Body of pancreas (tissue), 4 donors: ENCODE data around the gene DYNC2H1. TPM values are rescaled to one million over a fixed set of nuclear protein-coding genes. Genes with fewer than 3 reads are reported as not detected.
A peak's percentile ranks its signal among the peaks of the same experiment; 100 is the strongest.

Experiments
- ATAC-seq: fragments of 150-250 bp; one replicate; pipeline ENCODE4 v1.9.1; 2016
- DNase-seq, 4 donors: peaks; one replicate each; pipeline ENCODE4 v3.0.0-alpha.2; 2019
- H3K27ac ChIP-seq, 4 donors: fragments of 200-600 bp; sonication (generic); 1 replicate in 3 of 4; 2 replicates in 1 of 4; pipeline versions ENCODE4 v1.5.1 to v1.6.1; 2016 to 2019; ENCODE audit warnings: mild to moderate bottlenecking in 1 of 4, mixed read lengths in 1 of 4, moderate library complexity in 1 of 4
- H3K27me3 ChIP-seq, 2 donors: fragments of 200-600 bp; sonication (generic); one replicate each; pipeline ENCODE4 v1.6.0; 2016; ENCODE audit warnings: mild to moderate bottlenecking in 1 of 2
- H3K36me3 ChIP-seq, 2 donors: fragments of 200-600 bp; sonication (generic); replicated peaks in 1 of 2; 2 replicates each; pipeline ENCODE4 v1.5.1; 2016; ENCODE audit warnings: low read depth in 2 of 2; ENCODE audit not compliant: insufficient read depth in 1 of 2
- H3K4me1 ChIP-seq: fragments of 200-600 bp; sonication (generic); one replicate; pipeline ENCODE4 v1.6.0; 2016
- H3K4me3 ChIP-seq, 2 donors: fragments of 200-600 bp; sonication (generic); 1 replicate in 1 of 2; 2 replicates in 1 of 2; pipeline ENCODE4 v1.5.1; 2016 to 2019
- H3K9me3 ChIP-seq, 3 donors: fragments of 200-600 bp; sonication (generic); 1 replicate in 2 of 3; 2 replicates in 1 of 3; pipeline ENCODE4 v1.5.1; 2016
- CTCF ChIP-seq, 7 experiments: fragments of 450-650 bp in 4 of 7; fragments of 200-600 bp in 3 of 7; sonication (generic) in 3 of 7; IDR thresholded peaks; one replicate each; pipeline ENCODE4 v1.5.1; 2016 to 2019; ENCODE audit warnings: antibody characterized with exemption in 7 of 7
- POLR2A ChIP-seq, 3 donors: fragments of 450-650 bp; IDR thresholded peaks; one replicate each; pipeline ENCODE4 v1.6.1; 2016; ENCODE audit warnings: antibody characterized with exemption in 3 of 3, mild to moderate bottlenecking in 2 of 3
- WGBS, 2 donors: methylation state at CpG; one replicate each; pipeline ENCODE4 v1.1.5; 2017; 5-methylcytosine and 5-hydroxymethylcytosine counted together
- intact Hi-C: fragments of 100-400 bp; cut with DNase I; formaldehyde crosslinking; loops from one replicate; pipeline ENCODE4 v1.15.1; 2023
- total RNA-seq, 2 donors: library from RNA; depleted of rRNA; stranded (reverse); fragments of >200 nt; gene quantifications; one replicate each; pipeline ENCODE4 v1.1.0, GENCODE V29; 2016

DYNC2H1 gene
- total RNA-seq, 2 donors from 2014 or later = 12.2 to 19.5 TPM

GRCh38 chr11:103175461-103176129, 66.4 kb downstream of the DYNC2H1 start:
- Histone ChIP-seq H3K36me3 (peaks cover 0 to 2% of the 10 kb centered on the region in 2 donors), H3K9me3 (no peaks in the 10 kb centered on the region), H3K27me3 (no peaks in the 10 kb centered on the region), H3K4me3 (no peak overlapping the region), H3K4me1 (no peaks in the 10 kb centered on the region), H3K27ac (no peak overlapping the region)
- intact Hi-C loops = no loop called here
- DNase-seq = no peak
- TF ChIP-seq CTCF (IDR thresholded peaks at IDR 0.05) = no peak
- no peak for TF ChIP-seq POLR2A (IDR thresholded peaks at IDR 0.05)
- ATAC-seq = peak; percentile 27
- WGBS, 2 donors = 31 to 51% methylated on average over 2 of the region's 2 CpGs

- intact Hi-C loops = no loop called here
- DNase-seq = no peak
- Histone ChIP-seq H3K4me1 (no peaks in the 10 kb centered on the region), H3K9me3 (no peaks in the 10 kb centered on the region), H3K27ac (no peak overlapping the region), H3K4me3 (no peak overlapping the region), H3K36me3 (no peaks in the 10 kb centered on the region), H3K27me3 (no peaks in the 10 kb centered on the region)
- ATAC-seq = no peak
- 37 to 38% methylated on average over 3 of the region's 3 CpGs for WGBS, 2 donors
- TF ChIP-seq CTCF (IDR thresholded peaks at IDR 0.05) (no peak), POLR2A (IDR thresholded peaks at IDR 0.05) (no peak)
These were observed 74.9 kb downstream of the DYNC2H1 start for GRCh38 chr11:103183981-103184611.

- ATAC-seq (peak; percentile 63), DNase-seq (no peak)
- H3K27ac ChIP-seq = no peak overlapping the region
- no peaks in the 10 kb centered on the region for H3K4me1 ChIP-seq
- intact Hi-C loops = no loop called here
- peaks cover 0 to 6% of the 10 kb centered on the region in 2 donors for H3K36me3 ChIP-seq
- no peaks in the 10 kb centered on the region for H3K9me3 ChIP-seq
- H3K27me3 ChIP-seq = no peaks in the 10 kb centered on the region
- WGBS, 2 donors = 26 to 31% methylated on average over 3 of the region's 3 CpGs
- TF ChIP-seq CTCF (IDR thresholded peaks at IDR 0.05) (peak; percentile 19 to 69 (median 54)), POLR2A (IDR thresholded peaks at IDR 0.05) (no peak)
- no peak overlapping the region for H3K4me3 ChIP-seq
These were observed 92.9 kb downstream of the DYNC2H1 start for GRCh38 chr11:103202048-103202651.

GRCh38 chr11:103210543-103210942, 101.3 kb downstream of the DYNC2H1 start:
- no peaks in the 10 kb centered on the region for H3K36me3 ChIP-seq
- 81 to 100% methylated on average over 1 of the region's 1 CpG for WGBS, 2 donors
- no peak overlapping the region for H3K27ac ChIP-seq
- TF ChIP-seq POLR2A (IDR thresholded peaks at IDR 0.05) (no peak), CTCF (IDR thresholded peaks at IDR 0.05) (no peak)
- ATAC-seq (no peak), DNase-seq (no peak)
- no peaks in the 10 kb centered on the region for H3K27me3 ChIP-seq
- H3K4me1 ChIP-seq = no peaks in the 10 kb centered on the region
- no peaks in the 10 kb centered on the region for H3K9me3 ChIP-seq
- no peak overlapping the region for H3K4me3 ChIP-seq
- intact Hi-C loops = no loop called here
